Epidermal melanocyte (primary cell): ENCODE results near the gene ELFN1.

Experiments used
- DNase-seq: peaks from one replicate; pipeline ENCODE4 v3.0.0; 2011; ENCODE audit warnings: low spot score; ENCODE audit not compliant: insufficient read length

The ELFN1 gene

GRCh38 chr7:1642291-1642731 is 27.8 kb upstream of the ELFN1 start:
- DNase-seq: no peak

GRCh38 chr7:1643270-1644092 is 26.6 kb upstream of the ELFN1 start:
- DNase-seq: no peak

- no peak for DNase-seq
Observed at GRCh38 chr7:1644341-1645070, 25.6 kb upstream of the ELFN1 start.

GRCh38 chr7:1645071-1645409 is 25.0 kb upstream of the ELFN1 start:
- DNase-seq: no peak

- no peak for DNase-seq
Observed at GRCh38 chr7:1645476-1645875, 24.6 kb upstream of the ELFN1 start.

- no peak for DNase-seq
Observed at GRCh38 chr7:1646391-1646790, 23.7 kb upstream of the ELFN1 start.

GRCh38 chr7:1646957-1647891 is 22.9 kb upstream of the ELFN1 start:
- no peak for DNase-seq

GRCh38 chr7:1647961-1648672 is 22.0 kb upstream of the ELFN1 start:
- DNase-seq: no peak

GRCh38 chr7:1649751-1650326 is 20.2 kb upstream of the ELFN1 start:
- DNase-seq: no peak

- no peak for DNase-seq
Observed at GRCh38 chr7:1650363-1651030, 19.6 kb upstream of the ELFN1 start.

GRCh38 chr7:1651031-1651446 is 19.0 kb upstream of the ELFN1 start:
- no peak for DNase-seq

GRCh38 chr7:1651891-1652290 is 18.2 kb upstream of the ELFN1 start:
- DNase-seq: no peak

- DNase-seq: no peak
Observed at GRCh38 chr7:1653500-1653899, 16.6 kb upstream of the ELFN1 start.

GRCh38 chr7:1654111-1654510 is 16.0 kb upstream of the ELFN1 start:
- no peak for DNase-seq

GRCh38 chr7:1654738-1655475 is 15.2 kb upstream of the ELFN1 start:
- no peak for DNase-seq

- no peak for DNase-seq
Observed at GRCh38 chr7:1659696-1660095, 10.4 kb upstream of the ELFN1 start.

GRCh38 chr7:1661461-1661860 is 8.6 kb upstream of the ELFN1 start:
- DNase-seq: no peak

GRCh38 chr7:1662101-1662500 is 8.0 kb upstream of the ELFN1 start:
- DNase-seq: no peak

- no peak for DNase-seq
Observed at GRCh38 chr7:1662767-1663166, 7.3 kb upstream of the ELFN1 start.

GRCh38 chr7:1663223-1663622 is 6.9 kb upstream of the ELFN1 start:
- DNase-seq: no peak
